GM18858 (cell line): Measurements from ENCODE around the gene UTP25.

ENCODE experiments used
- ATAC-seq: cut with Tn5 transposase; IDR thresholded peaks from one replicate; pipeline ENCODE4 v1.9.1; 2021; ENCODE audit not compliant: unreplicated experiment

UTP25 gene

DNA sequence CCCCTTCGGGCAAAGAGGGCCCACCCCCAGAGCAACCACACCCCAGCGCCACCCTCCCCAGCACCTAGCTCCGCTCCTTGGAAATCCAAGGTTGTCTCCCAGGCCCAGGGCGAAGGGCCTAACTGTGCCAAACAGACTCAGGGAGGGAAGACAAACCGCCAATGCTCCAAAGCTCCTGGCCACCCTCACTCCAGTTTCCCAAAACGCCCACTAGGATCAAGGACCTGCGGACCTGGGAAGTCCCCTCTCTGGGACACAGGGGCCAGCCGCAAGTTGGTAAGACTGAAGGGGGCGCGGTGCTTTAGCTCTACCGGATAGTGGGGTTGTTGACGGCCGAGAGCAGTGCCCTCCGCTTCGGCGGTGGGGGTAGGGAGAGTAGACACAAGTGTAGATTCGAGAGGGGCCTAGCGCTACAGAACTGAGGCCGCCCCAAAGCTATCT, 22.4 kb upstream of the UTP25 start:
- no peak for ATAC-seq

GRCh38 chr1:209805875-209806760, 21.7 kb upstream of the UTP25 start, which contains the start of gene IRF6:
Gene IRF6, minus strand, starts transcription at chr1:209806142. Its CDS starts 4,729 bp downstream, at chr1:209801413.
- peak; percentile 80 for ATAC-seq

DNA sequence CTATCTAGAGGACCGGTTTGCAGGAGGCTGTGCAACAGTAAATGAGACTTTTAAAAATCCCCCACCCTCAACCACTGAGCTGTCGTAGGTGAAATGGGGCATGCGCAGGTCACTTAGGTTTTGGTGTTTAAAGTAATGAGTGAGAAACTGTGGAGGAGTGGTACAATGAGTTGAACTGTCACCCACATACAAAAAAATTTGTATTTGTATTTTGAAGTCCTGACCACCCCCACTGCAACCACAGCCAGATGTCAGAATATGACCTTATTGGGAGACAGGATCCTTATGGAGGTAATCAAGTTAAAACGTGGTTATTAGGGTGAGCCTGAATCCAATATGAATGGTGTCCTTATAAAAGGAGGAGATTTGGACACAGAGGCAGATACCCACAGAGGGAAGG, 20.3 kb upstream of the UTP25 start:
- no peak for ATAC-seq

DNA sequence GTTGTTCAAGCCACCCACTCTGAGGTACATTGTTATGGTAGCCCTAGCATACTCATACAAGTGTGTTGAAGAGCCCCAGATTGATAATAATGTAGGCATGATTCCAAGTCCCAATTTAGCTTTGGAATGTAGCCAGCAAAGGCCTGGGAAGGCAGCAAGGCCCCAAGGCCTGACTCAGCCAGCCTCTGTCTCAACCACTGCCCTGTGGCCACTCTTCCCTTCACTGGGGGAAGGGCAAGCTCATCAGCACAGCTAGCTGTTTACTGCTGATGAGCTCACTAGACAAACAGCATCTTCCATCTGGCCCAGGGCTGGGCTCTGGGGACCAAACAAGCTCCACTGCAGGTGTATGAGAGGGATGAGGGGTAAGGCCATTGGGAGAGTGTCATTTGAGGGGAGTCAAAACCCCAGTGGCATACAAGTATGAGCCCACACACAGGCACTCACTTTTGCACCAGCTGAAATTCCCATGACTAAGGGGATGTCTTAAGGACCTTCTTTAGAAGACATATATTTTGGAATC, 19.7 kb upstream of the UTP25 start:
- no peak for ATAC-seq

DNA sequence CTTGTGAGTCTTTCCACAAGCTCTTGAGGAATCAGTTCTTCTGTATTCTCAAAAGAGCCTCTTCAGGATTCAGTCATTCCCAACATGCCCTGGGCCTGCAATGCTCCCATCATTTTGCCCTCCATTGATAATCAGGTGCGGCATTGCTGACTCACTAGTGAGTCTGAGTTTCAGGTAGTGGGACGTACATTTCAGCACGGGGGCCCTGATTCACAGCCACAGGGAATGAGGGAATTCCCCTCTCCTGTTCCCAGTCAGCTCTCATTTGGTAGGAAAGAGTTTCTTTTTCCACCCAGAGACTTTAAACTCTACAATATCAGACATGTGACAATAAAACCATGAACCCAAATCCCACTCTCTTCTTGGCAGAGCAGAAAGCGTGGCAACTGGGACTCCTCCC, 18.2 kb upstream of the UTP25 start:
- no peak for ATAC-seq

GRCh38 chr1:209810783-209811182, 17.0 kb upstream of the UTP25 start:
- no peak for ATAC-seq

DNA sequence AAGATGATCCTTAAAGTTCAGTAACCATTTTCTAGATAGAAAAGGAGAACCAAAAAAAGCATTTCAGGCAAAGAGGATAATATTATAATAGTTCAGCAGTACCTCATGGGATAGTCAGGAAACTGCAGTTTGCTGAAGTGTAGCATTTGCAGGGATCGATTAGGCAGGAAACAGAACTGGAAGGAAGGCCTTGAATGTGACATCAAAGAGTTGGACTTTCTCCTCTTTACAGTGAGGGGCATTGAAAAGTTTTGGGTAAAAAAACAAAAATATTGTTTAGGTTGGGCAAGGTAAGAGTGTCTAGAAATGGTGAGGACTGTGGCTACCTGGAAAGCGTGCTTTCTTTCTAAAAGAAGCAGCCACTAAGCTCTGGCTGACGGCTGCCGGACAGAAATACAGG, 13.9 kb upstream of the UTP25 start:
- ATAC-seq: no peak

DNA sequence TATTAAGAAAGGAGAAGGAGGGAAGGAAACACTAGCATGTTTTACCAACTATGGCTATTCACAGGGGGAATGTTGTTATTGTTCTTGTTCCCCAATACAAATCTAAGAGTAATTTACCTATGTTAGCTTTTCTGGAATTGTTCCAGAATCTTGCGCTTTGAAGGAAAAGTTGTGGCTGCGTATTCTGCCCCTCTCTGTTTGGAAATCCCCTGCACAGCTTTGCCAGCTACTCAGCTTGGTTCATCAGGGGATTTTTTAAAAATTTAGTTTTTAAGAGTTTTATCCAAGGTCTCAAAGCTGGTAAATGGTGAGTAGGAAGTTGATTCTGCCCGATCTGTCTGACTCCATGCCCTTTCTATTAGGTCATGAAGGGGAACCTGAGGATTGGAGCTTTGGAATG, 12.3 kb upstream of the UTP25 start:
- ATAC-seq: no peak

DNA sequence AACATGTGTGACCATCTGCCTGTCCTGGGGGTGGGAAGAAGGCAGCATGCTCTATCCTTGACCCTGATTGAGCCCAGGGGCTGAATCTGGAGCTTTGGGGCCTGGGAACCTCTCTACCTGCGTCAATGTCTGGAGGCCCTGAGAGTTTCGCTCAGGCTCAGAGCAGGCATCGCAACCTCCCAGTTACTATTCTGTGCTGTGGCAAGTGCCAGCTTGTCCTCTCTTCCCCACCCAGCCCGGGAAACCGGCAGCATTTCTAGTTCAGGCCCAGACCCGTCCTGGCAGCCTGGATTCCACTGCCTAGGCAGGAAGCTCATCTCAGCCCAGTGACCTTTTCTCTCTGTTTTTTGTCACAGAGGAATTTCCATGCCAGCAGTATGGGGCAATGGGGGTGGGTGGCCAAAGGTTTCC, 11.8 kb upstream of the UTP25 start:
- ATAC-seq: no peak

GRCh38 chr1:209816923-209817322, 10.8 kb upstream of the UTP25 start:
- ATAC-seq: no peak

GRCh38 chr1:209817691-209818090, 10.1 kb upstream of the UTP25 start:
- no peak for ATAC-seq

DNA sequence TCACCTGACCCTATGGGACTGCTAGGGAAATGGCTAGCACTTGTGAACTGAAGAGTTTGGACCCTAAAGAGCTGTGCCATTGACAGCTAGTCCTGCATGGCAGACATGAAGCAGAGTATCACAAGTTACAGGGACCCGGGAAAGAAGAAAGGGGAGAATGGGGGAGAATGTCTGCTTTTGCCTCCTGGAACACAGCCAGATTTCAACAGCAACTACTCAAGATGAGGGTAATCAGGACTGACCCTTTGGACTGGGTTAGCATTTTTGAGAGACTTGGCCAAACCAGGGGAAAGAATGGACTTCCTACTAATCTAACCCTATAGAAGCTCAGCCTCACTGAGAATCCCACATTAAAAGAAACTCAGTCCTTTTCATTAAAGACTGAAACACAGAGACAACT, 8.7 kb upstream of the UTP25 start:
- no peak for ATAC-seq

- no peak for ATAC-seq
These were observed 6.8 kb upstream of the UTP25 start for GRCh38 chr1:209820986-209821385.

- ATAC-seq: no peak
These were observed 5.1 kb upstream of the UTP25 start for GRCh38 chr1:209822706-209823105.

GRCh38 chr1:209823143-209824041, 4.4 kb upstream of the UTP25 start:
- ATAC-seq: no peak

DNA sequence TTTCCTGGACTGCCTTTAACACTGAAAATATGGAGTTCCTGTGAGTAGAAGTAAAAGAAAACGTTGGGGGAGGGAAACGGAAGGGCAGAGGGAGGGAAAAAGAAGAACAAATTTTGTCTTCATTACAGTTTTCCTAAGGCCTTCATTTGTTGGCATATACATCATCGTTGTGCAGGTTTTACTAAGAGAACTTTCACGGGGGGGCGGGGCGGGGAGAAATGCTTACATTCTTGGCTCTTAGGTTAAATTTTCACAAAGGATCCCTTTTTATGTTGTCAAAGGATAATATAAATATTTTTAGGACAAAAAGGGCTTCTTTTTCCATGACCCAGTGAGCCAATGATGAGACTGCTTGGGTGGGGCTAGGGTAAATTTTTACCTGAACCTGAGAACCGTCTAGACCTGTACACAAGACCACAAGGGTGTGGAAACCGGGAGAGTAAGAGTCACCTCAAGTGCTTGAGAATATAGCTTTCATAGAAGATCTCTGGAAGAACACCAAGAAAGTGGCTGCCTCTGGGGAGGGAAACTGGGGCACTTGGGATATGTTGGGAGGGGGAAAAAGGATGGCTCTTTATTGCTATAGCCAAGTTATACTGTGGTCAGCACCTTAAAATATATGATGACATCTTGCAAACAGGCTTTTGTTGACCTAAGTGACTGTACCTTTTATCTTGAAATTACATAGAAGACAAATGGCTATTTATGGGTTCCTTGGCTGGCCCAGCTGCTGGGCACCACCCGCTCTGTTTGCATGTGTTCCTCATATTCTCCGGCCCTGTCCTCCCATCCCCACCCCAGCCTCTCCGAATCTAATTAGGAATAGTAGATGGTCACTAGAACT, 2.0 kb upstream of the UTP25 start:
- no peak for ATAC-seq

- no peak for ATAC-seq
These were observed 1.9 kb downstream of the UTP25 start for GRCh38 chr1:209829716-209830115.

DNA sequence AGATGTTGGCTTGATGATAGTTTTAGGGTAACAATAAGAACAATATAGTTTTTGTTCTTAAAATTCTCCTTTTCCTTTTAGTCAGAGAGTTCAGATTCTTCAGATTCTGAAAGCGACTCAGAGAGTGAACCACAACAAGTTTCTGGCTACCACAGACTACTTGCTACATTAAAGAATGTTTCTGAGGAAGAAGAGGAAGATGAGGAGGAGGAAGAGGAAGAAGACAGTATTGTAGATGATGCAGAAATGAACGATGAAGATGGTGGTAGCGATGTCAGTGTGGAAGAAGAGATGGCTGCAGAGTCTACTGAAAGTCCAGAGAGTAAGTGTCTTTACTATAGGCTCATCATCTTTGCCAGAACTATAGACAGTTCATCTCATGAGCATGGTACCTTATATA, 3.0 kb downstream of the UTP25 start:
- ATAC-seq: no peak

GRCh38 chr1:209831615-209832014, 3.8 kb downstream of the UTP25 start:
- ATAC-seq: no peak

GRCh38 chr1:209835782-209836298, 8.1 kb downstream of the UTP25 start:
- ATAC-seq: no peak
